ENCODE results near the gene CFHR2. TPM values are rescaled to one million over a fixed set of nuclear protein-coding genes. Genes with fewer than 3 reads are reported as not detected.
A peak's percentile ranks its signal among the peaks of the same experiment; 100 is the strongest.

CFHR2 gene
- total and polyA plus RNA-seq, 2 experiments from 2014 or later, result not detected

GRCh38 chr1:196951711-196952394 lies 8.3 kb downstream of the CFHR2 start:
- H3F3A ChIP-seq (ENCODE audit: insufficient read depth), result no peaks in the 10 kb centered on the region
- 8 to 11% methylated on average over 2 of the region's 2 CpGs for WGBS, 2 experiments (ENCODE audit: low coverage in 1 of 2, low lambda C conversion rate in 2 of 2, missing lambda C conversion rate in 2 of 2)
- H3K9me2 ChIP-seq (ENCODE audit: insufficient read depth), result no peaks in the 10 kb centered on the region
- H2AFZ ChIP-seq, result no peak overlapping the region
- no peaks in the 10 kb centered on the region for H3K27me3 ChIP-seq (replicated peaks; ENCODE audit: insufficient read depth)
- H3K9me3 ChIP-seq (ENCODE audit: low read depth), result no peaks in the 10 kb centered on the region
- H3K4me1 ChIP-seq (ENCODE audit: insufficient read depth), result no peaks in the 10 kb centered on the region
- no peaks in the 10 kb centered on the region for H3K79me2 ChIP-seq (ENCODE audit: insufficient read depth)
- in situ Hi-C loops (cut with MboI), result no loop called here
- H4K20me1 ChIP-seq (ENCODE audit: insufficient read depth), result no peaks in the 10 kb centered on the region
- no peak overlapping the region for H3K4me3 ChIP-seq
- TF ChIP-seq EZH2phosphoT487 (IDR thresholded peaks at IDR 0.05; ENCODE audit: insufficient read depth, low read depth) (no peak), EZH2 (IDR thresholded peaks at IDR 0.05; ENCODE audit: insufficient read depth, poor library complexity, severe bottlenecking) (no peak)
- no peak overlapping the region for H3K27ac ChIP-seq
- no peaks in the 10 kb centered on the region for H3K36me3 ChIP-seq (ENCODE audit: low read depth)
- H3K9ac ChIP-seq, result no peak overlapping the region
- no peak overlapping the region for H3K4me2 ChIP-seq (ENCODE audit: unreplicated experiment)
- DNase-seq, result peak; percentile 3

- H3K4me1 ChIP-seq (ENCODE audit: insufficient read depth), result no peaks in the 10 kb centered on the region
- no peak overlapping the region for H3K27ac ChIP-seq
- H3K36me3 ChIP-seq (ENCODE audit: low read depth), result no peaks in the 10 kb centered on the region
- no peaks in the 10 kb centered on the region for H4K20me1 ChIP-seq (ENCODE audit: insufficient read depth)
- no peaks in the 10 kb centered on the region for H3K9me2 ChIP-seq (ENCODE audit: insufficient read depth)
- no peaks in the 10 kb centered on the region for H3K9me3 ChIP-seq (ENCODE audit: low read depth)
- H3K4me3 ChIP-seq, result no peak overlapping the region
- in situ Hi-C loops (cut with MboI), result no loop called here
- no peaks in the 10 kb centered on the region for H3F3A ChIP-seq (ENCODE audit: insufficient read depth)
- no peaks in the 10 kb centered on the region for H3K79me2 ChIP-seq (ENCODE audit: insufficient read depth)
- no peaks in the 10 kb centered on the region for H3K27me3 ChIP-seq (replicated peaks; ENCODE audit: insufficient read depth)
- H3K9ac ChIP-seq, result no peak overlapping the region
- no peak overlapping the region for H2AFZ ChIP-seq
- TF ChIP-seq EZH2 (IDR thresholded peaks at IDR 0.05; ENCODE audit: insufficient read depth, poor library complexity, severe bottlenecking) (no peak), EZH2phosphoT487 (IDR thresholded peaks at IDR 0.05; ENCODE audit: insufficient read depth, low read depth) (no peak)
- H3K4me2 ChIP-seq (ENCODE audit: unreplicated experiment), result no peak overlapping the region
- WGBS, 2 experiments (ENCODE audit: low coverage in 1 of 2, low lambda C conversion rate in 2 of 2, missing lambda C conversion rate in 2 of 2), result 12 to 24% methylated on average over 2 of the region's 2 CpGs
- no peak for DNase-seq
Measured at GRCh38 chr1:196954778-196955177, 11.2 kb downstream of the CFHR2 start.

GRCh38 chr1:196955926-196956325 lies 12.4 kb downstream of the CFHR2 start:
- no peaks in the 10 kb centered on the region for H3K36me3 ChIP-seq (ENCODE audit: low read depth)
- no peak for TF ChIP-seq EZH2 (IDR thresholded peaks at IDR 0.05; ENCODE audit: insufficient read depth, poor library complexity, severe bottlenecking)
- no peak for TF ChIP-seq EZH2phosphoT487 (IDR thresholded peaks at IDR 0.05; ENCODE audit: insufficient read depth, low read depth)
- no peaks in the 10 kb centered on the region for H3K4me1 ChIP-seq (ENCODE audit: insufficient read depth)
- H3K9ac ChIP-seq, result no peak overlapping the region
- H3F3A ChIP-seq (ENCODE audit: insufficient read depth), result no peaks in the 10 kb centered on the region
- no peaks in the 10 kb centered on the region for H4K20me1 ChIP-seq (ENCODE audit: insufficient read depth)
- H3K4me3 ChIP-seq, result no peak overlapping the region
- no peaks in the 10 kb centered on the region for H3K9me2 ChIP-seq (ENCODE audit: insufficient read depth)
- no peak overlapping the region for H3K27ac ChIP-seq
- no peak overlapping the region for H2AFZ ChIP-seq
- 27 to 39% methylated on average over 1 of the region's 1 CpG for WGBS, 2 experiments (ENCODE audit: low coverage in 1 of 2, low lambda C conversion rate in 2 of 2, missing lambda C conversion rate in 2 of 2)
- no peaks in the 10 kb centered on the region for H3K9me3 ChIP-seq (ENCODE audit: low read depth)
- no peaks in the 10 kb centered on the region for H3K27me3 ChIP-seq (replicated peaks; ENCODE audit: insufficient read depth)
- no peak overlapping the region for H3K4me2 ChIP-seq (ENCODE audit: unreplicated experiment)
- no peaks in the 10 kb centered on the region for H3K79me2 ChIP-seq (ENCODE audit: insufficient read depth)
- no peak for DNase-seq
- in situ Hi-C loops (cut with MboI), result no loop called here

- 13 to 15% methylated on average over 3 of the region's 3 CpGs for WGBS, 2 experiments (ENCODE audit: low coverage in 1 of 2, low lambda C conversion rate in 2 of 2, missing lambda C conversion rate in 2 of 2)
- TF ChIP-seq EZH2phosphoT487 (IDR thresholded peaks at IDR 0.05; ENCODE audit: insufficient read depth, low read depth) (no peak), EZH2 (IDR thresholded peaks at IDR 0.05; ENCODE audit: insufficient read depth, poor library complexity, severe bottlenecking) (no peak)
- Histone ChIP-seq H3K27me3 (replicated peaks; ENCODE audit: insufficient read depth) (no peaks in the 10 kb centered on the region), H3F3A (ENCODE audit: insufficient read depth) (no peaks in the 10 kb centered on the region), H3K36me3 (ENCODE audit: low read depth) (no peaks in the 10 kb centered on the region), H3K9me3 (ENCODE audit: low read depth) (no peaks in the 10 kb centered on the region), H4K20me1 (ENCODE audit: insufficient read depth) (no peaks in the 10 kb centered on the region), H3K27ac (no peak overlapping the region), H3K79me2 (ENCODE audit: insufficient read depth) (no peaks in the 10 kb centered on the region), H3K4me1 (ENCODE audit: insufficient read depth) (no peaks in the 10 kb centered on the region), H3K4me3 (no peak overlapping the region), H3K9ac (no peak overlapping the region), H3K4me2 (ENCODE audit: unreplicated experiment) (no peak overlapping the region), H3K9me2 (ENCODE audit: insufficient read depth) (no peaks in the 10 kb centered on the region), H2AFZ (no peak overlapping the region)
- in situ Hi-C loops (cut with MboI), result no loop called here
- no peak for DNase-seq
Measured at GRCh38 chr1:196960854-196961253, 17.3 kb downstream of the CFHR2 start.
